Prostate gland (tissue), 2 donors: ENCODE data around the gene CRTC2. TPM values are rescaled to one million over a fixed set of nuclear protein-coding genes. Genes with fewer than 3 reads are reported as not detected.

Experiments
- DNase-seq: peaks from one replicate; pipeline ENCODE4 v3.0.0-alpha.2; 2019; ENCODE audit warnings: low spot score
- H3K27ac ChIP-seq, 2 donors: fragments of 200-600 bp; sonication (generic); 2 replicates each; pipeline ENCODE4 v1.5.1; 2017 to 2019
- H3K27me3 ChIP-seq: fragments of 200-600 bp; sonication (generic); replicated peaks from 2 replicates; pipeline ENCODE4 v1.5.1; 2019; ENCODE audit not compliant: insufficient read depth
- H3K36me3 ChIP-seq, 2 donors: fragments of 200-600 bp; sonication (generic); 1 replicate in 1 of 2; 2 replicates in 1 of 2; pipeline versions ENCODE4 v1.5.1 to v1.8.1; 2017 to 2019
- H3K4me1 ChIP-seq: fragments of 200-600 bp; sonication (generic); replicated peaks from 2 replicates; pipeline ENCODE4 v1.5.1; 2019
- H3K4me3 ChIP-seq, 2 donors: fragments of 200-600 bp; sonication (generic); 2 replicates each; pipeline ENCODE4 v1.5.1; 2017 to 2019
- H3K9me3 ChIP-seq: fragments of 200-600 bp; sonication (generic); 2 replicates; pipeline ENCODE4 v1.5.1; 2017
- CTCF ChIP-seq, 4 experiments: fragments of 200-600 bp in 2 of 4; fragments of 450-650 bp in 2 of 4; sonication (generic) in 2 of 4; IDR thresholded peaks; 1 replicate in 3 of 4; 2 replicates in 1 of 4; pipeline ENCODE4 v1.5.1; 2016 to 2019; ENCODE audit warnings: antibody characterized with exemption in 4 of 4, mild to moderate bottlenecking in 2 of 4, moderate library complexity in 2 of 4
- POLR2A ChIP-seq: fragments of 450-650 bp; IDR thresholded peaks from one replicate; pipeline ENCODE4 v1.6.1; 2016; ENCODE audit warnings: antibody characterized with exemption, mild to moderate bottlenecking
- POLR2AphosphoS5 ChIP-seq: sonication (generic); formaldehyde crosslinking; IDR thresholded peaks from one replicate; pipeline ENCODE4 v1.6.1; 2017; ENCODE audit warnings: antibody characterized with exemption
- WGBS: methylation state at CpG from one replicate; pipeline ENCODE4 v1.1.5; 2018; 5-methylcytosine and 5-hydroxymethylcytosine counted together
- intact Hi-C: fragments of 100-400 bp; cut with DNase I; formaldehyde crosslinking; loops from one replicate; pipeline ENCODE4 v1.14.2; 2022
- total RNA-seq, 2 donors: library from RNA; depleted of rRNA; stranded (reverse); fragments of >200 nt; gene quantifications; one replicate each; pipeline ENCODE4 v1.1.0, GENCODE V29; 2016

The CRTC2 gene
- total RNA-seq, 2 donors from 2014 or later = 18.5 to 30.2 TPM

- Histone ChIP-seq H3K4me3 (peak overlapping the region; percentile 83 to 96), H3K27ac (peak overlapping the region; percentile 96 to 97), H3K4me1 (no peaks in the 10 kb centered on the region), H3K27me3 (no peaks in the 10 kb centered on the region), H3K9me3 (no peaks in the 10 kb centered on the region), H3K36me3 (peaks cover 5 to 7% of the 10 kb centered on the region in 2 donors)
- intact Hi-C loops = no loop called here
- TF ChIP-seq CTCF (IDR thresholded peaks at IDR 0.05) (no peak), POLR2AphosphoS5 (no peak), POLR2A (no peak)
- DNase-seq = no peak
- 27% methylated on average over 6 of the region's 6 CpGs for WGBS
Measured at GRCh38 chr1:153956997-153957715, 1.3 kb downstream of the CRTC2 start.

- 92% methylated on average over 10 of the region's 10 CpGs for WGBS
- H3K27me3 ChIP-seq = no peaks in the 10 kb centered on the region
- H3K27ac ChIP-seq = no peak overlapping the region
- H3K9me3 ChIP-seq = no peaks in the 10 kb centered on the region
- intact Hi-C loops = no loop called here
- no peak for TF ChIP-seq POLR2A
- TF ChIP-seq POLR2AphosphoS5 = no peak
- no peak for TF ChIP-seq CTCF (IDR thresholded peaks at IDR 0.05)
- no peak overlapping the region for H3K4me3 ChIP-seq
- no peak for DNase-seq
- H3K4me1 ChIP-seq = no peaks in the 10 kb centered on the region
- peaks cover 15 to 19% of the 10 kb centered on the region in 2 donors for H3K36me3 ChIP-seq
Measured at GRCh38 chr1:153954826-153955225, 3.6 kb downstream of the CRTC2 start.

GRCh38 chr1:153953859-153954365 is 4.5 kb downstream of the CRTC2 start:
- no peak overlapping the region for H3K27ac ChIP-seq
- H3K4me3 ChIP-seq = no peak overlapping the region
- peaks cover 15 to 19% of the 10 kb centered on the region in 2 donors for H3K36me3 ChIP-seq
- no peaks in the 10 kb centered on the region for H3K9me3 ChIP-seq
- TF ChIP-seq CTCF (IDR thresholded peaks at IDR 0.05) (no peak), POLR2A (no peak), POLR2AphosphoS5 (no peak)
- intact Hi-C loops = no loop called here
- H3K27me3 ChIP-seq = no peaks in the 10 kb centered on the region
- 70% methylated on average over 4 of the region's 4 CpGs for WGBS
- DNase-seq = no peak
- H3K4me1 ChIP-seq = no peaks in the 10 kb centered on the region

GRCh38 chr1:153951801-153952200 is 6.6 kb downstream of the CRTC2 start:
- WGBS = 87% methylated on average over 2 of the region's 2 CpGs

More at GRCh38 chr1:153951801-153952200, 6.6 kb downstream of the CRTC2 start:
- TF ChIP-seq POLR2A = no peak
- TF ChIP-seq CTCF (IDR thresholded peaks at IDR 0.05) = no peak
- TF ChIP-seq POLR2AphosphoS5 = no peak
- no peak for DNase-seq
- no peaks in the 10 kb centered on the region for H3K4me1 ChIP-seq
- intact Hi-C loops = no loop called here
- H3K4me3 ChIP-seq = no peak overlapping the region
- no peaks in the 10 kb centered on the region for H3K9me3 ChIP-seq
- H3K36me3 ChIP-seq = peaks cover 15 to 19% of the 10 kb centered on the region in 2 donors
- H3K27me3 ChIP-seq = no peaks in the 10 kb centered on the region
- H3K27ac ChIP-seq = no peak overlapping the region
